Uterus (tissue), 4 donors: ENCODE data around the gene RUNX1. TPM values are rescaled to one million over a fixed set of nuclear protein-coding genes. Genes with fewer than 3 reads are reported as not detected.

Source experiments
- DNase-seq, 2 donors: peaks; one replicate each; pipeline ENCODE4 v3.0.0-alpha.2; 2019 to 2020
- H3K27ac ChIP-seq, 2 donors: fragments of 200-600 bp; sonication (generic); 1 replicate in 1 of 2; 2 replicates in 1 of 2; pipeline ENCODE4 v1.5.1; 2016 to 2018
- H3K27me3 ChIP-seq, 2 donors: fragments of 200-600 bp; sonication (generic); one replicate each; pipeline ENCODE4 v1.5.1; 2018 to 2019; ENCODE audit warnings: control low read depth in 1 of 2
- H3K36me3 ChIP-seq, 2 donors: fragments of 200-600 bp; sonication (generic); one replicate each; pipeline ENCODE4 v1.5.1; 2019; ENCODE audit warnings: control low read depth in 1 of 2
- H3K4me1 ChIP-seq, 2 donors: fragments of 200-600 bp; sonication (generic); one replicate each; pipeline ENCODE4 v1.5.1; 2018 to 2019; ENCODE audit warnings: control low read depth in 1 of 2
- H3K4me3 ChIP-seq, 2 donors: fragments of 200-600 bp; sonication (generic); 1 replicate in 1 of 2; 2 replicates in 1 of 2; pipeline ENCODE4 v1.5.1; 2018 to 2019; ENCODE audit warnings: mild to moderate bottlenecking in 1 of 2
- H3K9me3 ChIP-seq, 2 donors: fragments of 200-600 bp; sonication (generic); one replicate each; pipeline ENCODE4 v1.5.1; 2019; ENCODE audit warnings: control low read depth in 1 of 2
- POLR2A ChIP-seq, 2 donors: fragments of 450-650 bp; IDR thresholded peaks; one replicate each; pipeline ENCODE4 v1.6.1; 2016; ENCODE audit warnings: antibody characterized with exemption in 2 of 2, mild to moderate bottlenecking in 1 of 2, moderate library complexity in 1 of 2
- intact Hi-C: fragments of 100-400 bp; cut with DNase I; formaldehyde crosslinking; loops from one replicate; pipeline ENCODE4 v1.15.1; 2023; ENCODE audit warnings: low total_unique reads
- total RNA-seq, 4 donors: library from RNA; depleted of rRNA in 3 of 4; stranded (reverse); fragments of >200 nt in 3 of 4; gene quantifications; one replicate each; pipeline versions ENCODE4 v1.1.0 to v1.2.4, GENCODE V29; 2014 to 2023
- TF ChIP-seq, protein P1 (sequence below), 4 experiments: fragments of 200-600 bp in 2 of 4; fragments of 450-650 bp in 2 of 4; sonication (generic) in 2 of 4; IDR thresholded peaks; one replicate each; pipeline ENCODE4 v1.5.1; 2016 to 2019; ENCODE audit warnings: antibody characterized with exemption in 4 of 4, mild to moderate bottlenecking in 2 of 4, moderate library complexity in 1 of 4
- donor health status: DM: yes; HTN: yes; CAD: no.

The RUNX1 gene
- total RNA-seq, 4 donors from 2014 or later, result under 0.01 to 13.2 (median 8.7) TPM

DNA sequence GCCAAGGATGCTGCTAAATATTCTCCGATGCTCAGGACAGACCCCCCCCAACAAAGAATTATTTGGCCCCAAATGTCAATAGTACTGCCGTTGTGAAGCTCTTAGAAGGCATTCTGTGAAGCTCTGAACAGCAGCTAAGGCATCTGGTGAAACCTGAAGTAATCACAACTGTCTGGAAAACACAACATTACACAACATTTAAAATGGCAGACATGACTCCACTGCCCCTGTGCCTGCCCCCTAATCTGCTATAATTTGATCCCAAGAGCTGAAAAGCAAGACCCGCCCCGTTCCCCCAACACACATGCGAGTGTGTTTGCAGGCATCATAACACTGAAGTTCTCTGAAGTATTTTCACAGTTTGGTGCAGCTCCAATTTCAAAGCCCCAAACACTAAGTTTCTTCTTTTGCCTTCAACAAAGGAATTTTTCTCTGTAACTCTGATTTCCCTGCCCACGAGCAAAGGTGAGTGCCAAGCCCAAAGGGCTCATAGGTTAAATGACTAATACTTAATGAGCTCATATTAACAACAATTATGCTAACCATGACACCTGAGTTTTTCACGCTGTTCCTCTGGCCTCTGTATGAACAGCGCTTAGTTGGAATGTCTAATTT is 251.1 kb downstream of the RUNX1 start:
- H3K4me1 ChIP-seq, result peaks cover 0 to 4% of the 10 kb centered on the region in 2 donors
- DNase-seq, result no peak
- H3K27me3 ChIP-seq, result no peaks in the 10 kb centered on the region
- no peak overlapping the region for H3K4me3 ChIP-seq
- TF ChIP-seq, protein P1, sequence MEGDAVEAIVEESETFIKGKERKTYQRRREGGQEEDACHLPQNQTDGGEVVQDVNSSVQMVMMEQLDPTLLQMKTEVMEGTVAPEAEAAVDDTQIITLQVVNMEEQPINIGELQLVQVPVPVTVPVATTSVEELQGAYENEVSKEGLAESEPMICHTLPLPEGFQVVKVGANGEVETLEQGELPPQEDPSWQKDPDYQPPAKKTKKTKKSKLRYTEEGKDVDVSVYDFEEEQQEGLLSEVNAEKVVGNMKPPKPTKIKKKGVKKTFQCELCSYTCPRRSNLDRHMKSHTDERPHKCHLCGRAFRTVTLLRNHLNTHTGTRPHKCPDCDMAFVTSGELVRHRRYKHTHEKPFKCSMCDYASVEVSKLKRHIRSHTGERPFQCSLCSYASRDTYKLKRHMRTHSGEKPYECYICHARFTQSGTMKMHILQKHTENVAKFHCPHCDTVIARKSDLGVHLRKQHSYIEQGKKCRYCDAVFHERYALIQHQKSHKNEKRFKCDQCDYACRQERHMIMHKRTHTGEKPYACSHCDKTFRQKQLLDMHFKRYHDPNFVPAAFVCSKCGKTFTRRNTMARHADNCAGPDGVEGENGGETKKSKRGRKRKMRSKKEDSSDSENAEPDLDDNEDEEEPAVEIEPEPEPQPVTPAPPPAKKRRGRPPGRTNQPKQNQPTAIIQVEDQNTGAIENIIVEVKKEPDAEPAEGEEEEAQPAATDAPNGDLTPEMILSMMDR (IDR thresholded peaks at IDR 0.05), result no peak
- TF ChIP-seq POLR2A (IDR thresholded peaks at IDR 0.05), result no peak
- H3K9me3 ChIP-seq, result no peaks in the 10 kb centered on the region
- H3K27ac ChIP-seq, result no peak overlapping the region
- intact Hi-C loops, result no loop called here
- no peaks in the 10 kb centered on the region for H3K36me3 ChIP-seq

DNA sequence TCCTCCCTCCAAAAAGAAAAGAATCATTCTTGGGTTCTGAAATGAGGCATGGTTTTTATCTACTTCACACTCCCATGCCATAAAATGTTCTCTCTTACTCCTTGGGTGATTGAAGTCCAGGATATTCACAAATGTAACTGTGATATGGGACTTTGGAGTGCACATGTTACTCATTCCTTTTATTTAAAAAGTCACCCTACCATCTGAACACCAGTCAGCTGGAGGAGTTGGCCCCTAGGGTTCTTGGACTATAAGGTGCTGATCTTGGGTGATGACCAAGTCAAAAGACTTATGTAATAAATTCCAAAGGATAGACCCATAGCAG is 251.9 kb downstream of the RUNX1 start:
- intact Hi-C loops, result no loop called here
- peaks cover 0 to 4% of the 10 kb centered on the region in 2 donors for H3K4me1 ChIP-seq
- H3K9me3 ChIP-seq, result no peaks in the 10 kb centered on the region
- no peak overlapping the region for H3K4me3 ChIP-seq
- H3K27ac ChIP-seq, result no peak overlapping the region
- no peaks in the 10 kb centered on the region for H3K27me3 ChIP-seq
- DNase-seq, result no peak
- no peaks in the 10 kb centered on the region for H3K36me3 ChIP-seq
- no peak for TF ChIP-seq POLR2A (IDR thresholded peaks at IDR 0.05)
- TF ChIP-seq, protein P1 (IDR thresholded peaks at IDR 0.05), result no peak

- intact Hi-C loops, result no loop called here
- no peak for TF ChIP-seq POLR2A (IDR thresholded peaks at IDR 0.05)
- TF ChIP-seq, protein P1 (IDR thresholded peaks at IDR 0.05), result no peak
Observed at GRCh38 chr21:34796518-34797200, 252.4 kb downstream of the RUNX1 start.

DNA sequence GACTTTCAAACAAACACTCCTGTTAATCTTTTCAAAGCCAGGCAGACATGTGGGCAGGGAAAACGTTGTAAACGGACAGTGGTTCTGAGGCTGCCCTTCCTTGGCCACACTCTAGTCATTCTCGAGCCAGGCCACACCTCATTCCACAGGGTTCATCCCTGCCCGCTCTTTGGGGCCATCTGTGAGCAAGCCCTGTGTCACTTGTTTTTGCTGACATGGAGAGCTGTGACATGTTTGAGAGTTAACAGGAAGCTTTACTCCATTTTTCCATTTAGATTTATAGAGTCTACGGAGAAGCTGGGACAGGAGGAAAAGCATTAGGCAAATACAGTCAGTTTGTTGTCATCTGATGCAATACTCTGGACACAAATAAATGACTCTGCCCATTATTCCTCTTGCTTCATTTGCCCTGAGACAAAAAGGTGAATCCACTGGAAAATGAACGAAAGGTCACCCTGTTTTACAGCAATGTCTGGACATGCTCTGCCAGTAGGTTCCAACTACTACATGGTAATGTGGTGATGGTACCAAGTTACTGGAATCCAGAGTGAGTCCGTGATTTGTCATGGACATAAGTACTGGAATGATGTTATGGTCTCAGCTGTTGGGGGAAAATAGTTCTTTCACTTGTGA is 253.4 kb downstream of the RUNX1 start:
- Histone ChIP-seq H3K9me3 (no peaks in the 10 kb centered on the region), H3K4me3 (no peak overlapping the region), H3K27ac (peak overlapping the region; percentile 3 to 39), H3K36me3 (no peaks in the 10 kb centered on the region), H3K27me3 (no peaks in the 10 kb centered on the region), H3K4me1 (peaks cover 0 to 4% of the 10 kb centered on the region in 2 donors)
- intact Hi-C loops, result no loop called here
- TF ChIP-seq, protein P1 (IDR thresholded peaks at IDR 0.05), result no peak
- TF ChIP-seq POLR2A (IDR thresholded peaks at IDR 0.05), result no peak
- DNase-seq, result no peak

More at GRCh38 chr21:34796518-34797200, 252.4 kb downstream of the RUNX1 start:
- Histone ChIP-seq H3K27me3 (no peaks in the 10 kb centered on the region), H3K4me3 (no peak overlapping the region), H3K36me3 (no peaks in the 10 kb centered on the region), H3K9me3 (no peaks in the 10 kb centered on the region), H3K27ac (no peak overlapping the region), H3K4me1 (peaks cover 0 to 4% of the 10 kb centered on the region in 2 donors)
- no peak for DNase-seq

- no peaks in the 10 kb centered on the region for H3K27me3 ChIP-seq
- H3K36me3 ChIP-seq, result no peaks in the 10 kb centered on the region
- peak overlapping the region; percentile 3 to 39 for H3K27ac ChIP-seq
- DNase-seq, result no peak
- H3K4me1 ChIP-seq, result peaks cover 0 to 4% of the 10 kb centered on the region in 2 donors
- H3K9me3 ChIP-seq, result no peaks in the 10 kb centered on the region
- intact Hi-C loops, result no loop called here
- TF ChIP-seq, protein P1 (IDR thresholded peaks at IDR 0.05), result peak in 1 of 4 experiments; percentile 12
- no peak for TF ChIP-seq POLR2A (IDR thresholded peaks at IDR 0.05)
- no peak overlapping the region for H3K4me3 ChIP-seq
Observed at GRCh38 chr21:34795175-34795547, 253.9 kb downstream of the RUNX1 start.
